Measurements from ENCODE around the gene CILP. TPM values are rescaled to one million over a fixed set of nuclear protein-coding genes. Genes with fewer than 3 reads are reported as not detected.

The CILP gene
- total RNA-seq, 1 experiment from 2014 or later: not detected

DNA sequence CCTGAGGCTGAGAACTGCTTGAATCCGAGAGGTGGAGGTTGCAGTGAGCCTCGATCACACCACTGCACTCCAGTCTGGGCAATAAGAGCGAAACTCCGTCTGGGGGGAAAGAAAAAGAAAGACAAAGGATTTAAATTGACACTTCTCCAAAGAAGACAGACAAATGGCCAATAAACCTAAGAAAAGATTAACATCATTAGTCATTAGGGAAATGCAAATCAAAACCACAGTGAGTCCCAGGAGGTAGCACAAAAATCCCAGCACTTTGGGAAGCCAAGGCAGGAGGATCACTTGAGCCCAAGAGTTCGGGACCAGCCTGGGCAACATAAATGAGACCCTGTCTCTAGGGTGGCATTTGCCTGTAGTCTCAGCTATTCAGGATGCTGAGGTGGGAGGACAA lies 38.7 kb downstream of the CILP start:
- Histone ChIP-seq H3K36me3 (replicated peaks; ENCODE audit: control insufficient read depth, insufficient read depth, low read length) (peaks cover 6% of the 10 kb centered on the region), H3K4me3 (ENCODE audit: insufficient read depth, low read depth, low read length) (no peak overlapping the region), H3K27me3 (ENCODE audit: control insufficient read depth, insufficient read depth, low read length) (no peaks in the 10 kb centered on the region)
- no peak for DNase-seq

GRCh38 chr15:65171428-65171827 lies 39.8 kb downstream of the CILP start:
- H3K36me3 ChIP-seq (replicated peaks; ENCODE audit: control insufficient read depth, insufficient read depth, low read length): peaks cover 5% of the 10 kb centered on the region
- no peak overlapping the region for H3K4me3 ChIP-seq (ENCODE audit: insufficient read depth, low read depth, low read length)
- H3K27me3 ChIP-seq (ENCODE audit: control insufficient read depth, insufficient read depth, low read length): no peaks in the 10 kb centered on the region
- DNase-seq: no peak

DNA sequence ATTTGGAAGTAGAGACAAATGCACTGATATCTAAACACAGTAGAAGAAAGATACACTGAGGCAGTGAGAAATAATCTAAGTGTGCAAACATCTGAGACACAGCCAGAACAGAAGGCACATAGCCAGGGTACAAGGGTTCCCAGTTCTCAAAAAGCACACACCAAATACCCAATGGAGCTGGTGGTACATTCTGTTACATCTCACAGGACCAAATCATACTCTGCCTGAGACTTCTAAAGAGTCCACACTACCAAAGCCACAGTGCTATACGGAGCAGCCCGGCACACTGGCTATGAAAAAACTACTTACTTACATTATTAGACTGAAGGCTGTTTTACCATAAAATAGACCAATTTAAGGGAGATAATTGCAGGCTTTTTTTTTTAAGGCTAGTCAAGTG lies 45.4 kb downstream of the CILP start:
- Histone ChIP-seq H3K27me3 (ENCODE audit: control insufficient read depth, insufficient read depth, low read length) (no peaks in the 10 kb centered on the region), H3K36me3 (replicated peaks; ENCODE audit: control insufficient read depth, insufficient read depth, low read length) (peaks cover 11% of the 10 kb centered on the region), H3K4me3 (ENCODE audit: insufficient read depth, low read depth, low read length) (no peak overlapping the region)
- no peak for DNase-seq

DNA sequence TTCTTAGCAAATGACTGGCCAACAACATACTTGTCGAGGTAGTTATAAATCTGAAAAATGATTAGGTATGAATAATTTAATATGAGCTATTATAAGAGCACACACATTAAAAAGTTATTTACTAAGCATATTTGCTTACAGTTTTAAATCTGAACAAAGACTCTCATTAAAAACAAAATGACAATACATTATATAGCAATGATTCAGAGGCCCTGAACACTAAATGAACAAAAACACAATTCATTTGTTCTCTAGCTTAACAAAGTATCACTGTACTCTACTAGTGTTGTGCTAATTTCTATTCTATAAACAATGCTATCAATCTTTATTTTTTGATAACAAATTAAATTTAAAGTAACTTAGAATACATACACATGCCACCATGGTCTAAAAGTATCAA lies 47.1 kb downstream of the CILP start:
- Histone ChIP-seq H3K27me3 (ENCODE audit: control insufficient read depth, insufficient read depth, low read length) (no peaks in the 10 kb centered on the region), H3K4me3 (ENCODE audit: insufficient read depth, low read depth, low read length) (no peak overlapping the region), H3K36me3 (replicated peaks; ENCODE audit: control insufficient read depth, insufficient read depth, low read length) (peaks cover 9% of the 10 kb centered on the region)
- DNase-seq: no peak

GRCh38 chr15:65163041-65163440 lies 48.2 kb downstream of the CILP start:
- no peak for DNase-seq
- Histone ChIP-seq H3K4me3 (ENCODE audit: insufficient read depth, low read depth, low read length) (no peak overlapping the region), H3K27me3 (ENCODE audit: control insufficient read depth, insufficient read depth, low read length) (no peaks in the 10 kb centered on the region), H3K36me3 (replicated peaks; ENCODE audit: control insufficient read depth, insufficient read depth, low read length) (peaks cover 9% of the 10 kb centered on the region)

- Histone ChIP-seq H3K27me3 (ENCODE audit: control insufficient read depth, insufficient read depth, low read length) (no peaks in the 10 kb centered on the region), H3K36me3 (replicated peaks; ENCODE audit: control insufficient read depth, insufficient read depth, low read length) (peaks cover 15% of the 10 kb centered on the region), H3K4me3 (ENCODE audit: insufficient read depth, low read depth, low read length) (no peak overlapping the region)
- DNase-seq: no peak
Measured at GRCh38 chr15:65156692-65157091, 54.6 kb downstream of the CILP start.

GRCh38 chr15:65154720-65155119 lies 56.6 kb downstream of the CILP start:
- Histone ChIP-seq H3K27me3 (ENCODE audit: control insufficient read depth, insufficient read depth, low read length) (no peaks in the 10 kb centered on the region), H3K4me3 (ENCODE audit: insufficient read depth, low read depth, low read length) (no peak overlapping the region), H3K36me3 (replicated peaks; ENCODE audit: control insufficient read depth, insufficient read depth, low read length) (peaks cover 18% of the 10 kb centered on the region)
- DNase-seq: no peak

DNA sequence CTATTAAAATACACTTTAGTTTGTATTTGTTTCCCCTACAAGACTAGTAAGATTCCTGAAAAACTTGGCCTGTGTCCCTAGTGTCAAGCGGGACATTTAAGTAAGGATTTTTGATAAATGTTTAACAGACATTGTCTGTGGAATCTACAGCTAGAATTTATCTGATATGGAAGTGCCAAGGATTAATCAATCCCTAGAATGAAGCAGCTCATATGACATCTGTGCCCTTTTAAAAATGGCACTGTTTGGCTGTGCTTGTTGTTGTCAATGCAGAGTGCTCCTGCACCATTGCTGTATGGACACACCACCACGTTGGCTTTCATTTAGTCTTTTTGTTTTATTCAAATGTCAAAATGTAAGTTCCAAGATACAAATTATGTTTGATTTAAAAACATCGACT lies 63.4 kb downstream of the CILP start:
- no peak overlapping the region for H3K4me3 ChIP-seq (ENCODE audit: insufficient read depth, low read depth, low read length)
- H3K27me3 ChIP-seq (ENCODE audit: control insufficient read depth, insufficient read depth, low read length): no peaks in the 10 kb centered on the region
- H3K36me3 ChIP-seq (replicated peaks; ENCODE audit: control insufficient read depth, insufficient read depth, low read length): peaks cover 4% of the 10 kb centered on the region
- no peak for DNase-seq

DNA sequence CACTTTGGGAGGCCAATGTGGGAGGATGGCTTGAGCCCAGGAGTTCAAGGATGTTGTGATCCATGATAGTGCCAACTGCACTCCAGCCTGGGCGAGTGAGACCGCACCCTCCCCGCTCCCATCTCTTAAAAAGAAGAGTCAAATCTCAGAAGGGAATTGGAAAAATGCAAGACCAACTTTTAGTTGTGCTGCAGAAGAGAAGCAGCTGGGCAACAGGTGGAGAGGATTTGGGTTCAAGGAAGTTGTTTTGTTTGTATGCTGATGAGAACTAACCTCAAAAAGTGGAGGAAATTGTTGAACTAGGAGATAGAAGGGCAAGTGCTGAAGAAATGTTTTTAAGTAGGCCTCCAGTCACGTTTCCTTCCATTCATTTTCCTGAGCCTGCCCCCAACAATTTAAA lies 64.8 kb downstream of the CILP start:
- H3K36me3 ChIP-seq (replicated peaks; ENCODE audit: control insufficient read depth, insufficient read depth, low read length): peaks cover 3% of the 10 kb centered on the region
- no peaks in the 10 kb centered on the region for H3K27me3 ChIP-seq (ENCODE audit: control insufficient read depth, insufficient read depth, low read length)
- DNase-seq: no peak
- H3K4me3 ChIP-seq (ENCODE audit: insufficient read depth, low read depth, low read length): no peak overlapping the region

Other genes with a start within 250 kb of the CILP start
- 53.2 and 59.9 TPM in 2 replicates for gene SPG21, start 221.6 kb downstream of the CILP start, total RNA-seq (2014; rRNA removed; shearing (Covaris generic))
- 28.2 and 32.3 TPM in 2 replicates for gene MTFMT, start 181.8 kb downstream of the CILP start, total RNA-seq (2014; rRNA removed; shearing (Covaris generic))
- gene SLC51B, start 166.1 kb downstream of the CILP start, total RNA-seq (2014; rRNA removed; shearing (Covaris generic)): not detected in 2 replicates
- 20.9 and 22.1 TPM in 2 replicates for gene RASL12, start 143.5 kb downstream of the CILP start, total RNA-seq (2014; rRNA removed; shearing (Covaris generic))
- gene KBTBD13, start 134.7 kb downstream of the CILP start, total RNA-seq (2014; rRNA removed; shearing (Covaris generic)): 0.17 TPM in 1 of 2 replicates, not detected in the other
- gene UBAP1L, start 96.3 kb downstream of the CILP start, total RNA-seq (2014; rRNA removed; shearing (Covaris generic)): 0.14 and 1.6 TPM in 2 replicates
- gene PDCD7, start 77.7 kb downstream of the CILP start, total RNA-seq (2014; rRNA removed; shearing (Covaris generic)): 15.5 and 16.1 TPM in 2 replicates
- gene CLPX, start 26.1 kb downstream of the CILP start, total RNA-seq (2014; rRNA removed; shearing (Covaris generic)): 34.2 and 58.3 TPM in 2 replicates
- 5.9 and 11.3 TPM in 2 replicates for gene PARP16, start 75.4 kb upstream of the CILP start, total RNA-seq (2014; rRNA removed; shearing (Covaris generic))
- gene RNU5A-1, start 84.6 kb upstream of the CILP start, total RNA-seq (2014; rRNA removed; shearing (Covaris generic)): not detected in 2 replicates
- gene RNU5B-1, start 93.2 kb upstream of the CILP start, total RNA-seq (2014; rRNA removed; shearing (Covaris generic)): not detected in 2 replicates
- 38.3 and 39.7 TPM in 2 replicates for gene IGDCC3, start 166.5 kb upstream of the CILP start, total RNA-seq (2014; rRNA removed; shearing (Covaris generic))
- gene IGDCC4, start 211.5 kb upstream of the CILP start, total RNA-seq (2014; rRNA removed; shearing (Covaris generic)): 7.4 and 10.6 TPM in 2 replicates

All from H7 (cell line).